Activated gamma-delta T cell treated with anti-CD3 and anti-CD28 coated beads, Interleukin-2, amount 50 U/mL, for 16 hours (primary cell): ENCODE results near the gene HARBI1.

Experiments
- DNase-seq: peaks from one replicate; pipeline ENCODE4 v3.0.0-alpha.2; 2020; ENCODE audit warnings: low read depth

Gene HARBI1

DNA sequence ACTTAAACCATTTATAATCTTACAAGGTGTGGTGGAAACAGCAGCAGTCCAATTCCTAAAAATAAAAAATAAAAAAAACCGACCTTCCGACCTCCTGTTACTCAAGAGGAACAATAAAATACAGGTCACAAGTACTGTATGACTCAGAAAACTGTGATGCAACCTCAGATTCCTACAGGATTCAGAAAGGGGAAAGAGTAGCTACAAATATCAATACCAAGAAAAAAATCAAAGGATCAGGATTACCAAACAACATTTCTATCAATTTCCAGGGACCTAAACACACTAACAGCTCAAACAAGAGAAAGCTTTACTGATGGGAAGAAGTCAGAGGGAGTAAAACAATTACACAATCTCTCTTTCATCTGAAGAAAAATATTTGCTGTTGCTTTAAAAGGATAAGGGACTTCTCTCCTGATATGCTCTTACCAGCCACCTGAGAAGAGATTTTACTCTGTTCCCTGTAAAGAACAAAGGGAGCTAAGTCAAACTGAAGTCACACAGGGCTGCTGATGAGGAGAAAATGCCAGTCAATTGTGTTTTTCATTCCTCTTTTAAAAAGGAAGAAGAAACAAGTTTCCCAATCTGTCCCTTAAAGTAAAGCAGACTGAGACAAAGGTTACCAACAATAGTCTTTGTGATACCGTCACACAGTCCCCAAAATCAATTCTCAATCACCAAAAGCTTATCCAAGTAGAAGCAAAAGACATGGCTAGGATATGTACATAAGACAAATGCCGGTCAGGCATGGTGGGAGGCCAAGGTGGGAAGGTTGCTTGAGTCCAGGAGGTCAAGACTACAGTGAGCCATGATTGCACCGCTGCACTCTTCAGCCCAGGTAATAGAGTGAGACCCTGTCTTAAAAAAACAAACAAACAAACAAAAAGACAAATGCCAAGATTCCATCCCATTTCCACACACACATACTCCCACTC, 62.5 kb downstream of the HARBI1 start:
- DNase-seq = no peak

DNA sequence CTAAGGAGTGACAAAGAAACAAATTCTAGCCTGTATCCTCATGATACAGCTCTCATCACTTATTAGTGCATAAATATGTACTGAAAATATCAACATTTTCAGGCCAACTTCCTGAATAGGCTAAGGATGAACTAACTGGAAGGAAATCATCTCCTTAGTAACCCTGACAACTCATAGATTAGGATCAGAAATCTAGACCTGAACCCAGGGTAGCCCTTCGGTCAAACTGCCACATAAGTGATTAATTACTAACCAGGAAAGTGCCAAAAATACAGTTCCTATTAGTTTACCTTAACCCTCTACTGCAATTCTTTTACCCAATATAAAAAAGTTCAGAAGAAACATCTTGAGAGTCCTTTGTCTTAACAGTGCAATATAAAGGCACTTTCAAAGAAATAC, 63.2 kb downstream of the HARBI1 start:
- no peak for DNase-seq
